Pancreas (tissue), 10 donors: ENCODE results near the gene CCR5AS.

Experiments
- ATAC-seq, 4 donors: fragments of 200-7000 bp; cut with Tn5 transposase; one replicate each; pipeline versions ENCODE4 v1.8.0 to v1.9.1; 2020; ENCODE audit warnings: mild to moderate bottlenecking in 4 of 4, moderate library complexity in 4 of 4
- DNase-seq, 6 donors: peaks; one replicate each; pipeline ENCODE4 v3.0.0-alpha.2; 2020
- FAIRE-seq: peaks from 2 replicates; lab custom pipeline; 2012; peaks lifted over from hg19 to GRCh38; lab: Jason Lieb, UNC
- H3K27ac ChIP-seq, 4 donors: fragments of 200-600 bp; sonication (generic); 1 replicate in 3 of 4; 2 replicates in 1 of 4; pipeline versions ENCODE4 v1.5.0 to v1.8.0; 2020
- H3K27me3 ChIP-seq, 4 donors: fragments of 200-600 bp; one replicate each; pipeline ENCODE4 v1.8.0; 2021
- H3K36me3 ChIP-seq, 3 donors: fragments of 200-600 bp; sonication (generic) in 1 of 3; one replicate each; pipeline versions ENCODE4 v1.5.0 to v1.8.0; 2020 to 2021
- H3K4me1 ChIP-seq, 3 donors: fragments of 200-600 bp; one replicate each; pipeline ENCODE4 v1.8.0; 2021
- H3K4me3 ChIP-seq, 4 donors: fragments of 200-600 bp; sonication (generic) in 2 of 4; one replicate each; pipeline versions ENCODE4 v1.5.0 to v1.8.0; 2020 to 2021
- H3K9me3 ChIP-seq, 4 donors: fragments of 200-600 bp; one replicate each; pipeline ENCODE4 v1.8.0; 2021
- WGBS, 2 donors: extraction: QIAGEN DNeasy Blood & Tissue Kit; methylation state at CpG; one replicate each; pipeline ENCODE4 v1.1.7; 2013; 5-methylcytosine and 5-hydroxymethylcytosine counted together
- intact Hi-C, 3 donors: fragments of 100-400 bp; cut with DNase I; formaldehyde crosslinking; loops; one replicate each; pipeline versions ENCODE4 v1.11.1 to v1.14.2; 2022
- TF ChIP-seq, protein P1 (sequence below), 4 donors: fragments of 200-600 bp; sonication (generic) in 3 of 4; IDR thresholded peaks; one replicate each; pipeline versions ENCODE4 v1.5.0 to v1.8.0; 2021; ENCODE audit warnings: antibody characterized with exemption in 4 of 4
- donor health status: healthy with polysubstance abuse.
- donor health status: DM: no; HTN: no; CAD: no; lungs with moderate emphysema.
- donor health status: DM: no; HTN: no; CAD: no.
- donor health status: control.
- donor health status: control.
- donor health status: Bipolar disorder and iron deficiency.
- donor health status: DM: yes; HTN: yes; CAD: no.
- donor health status: DM: no; HTN: no; CAD: no.
- donor health status: DM: no; HTN: no; CAD: no.
- donor health status: DM: yes; HTN: yes; CAD: no.

Gene CCR5AS

DNA sequence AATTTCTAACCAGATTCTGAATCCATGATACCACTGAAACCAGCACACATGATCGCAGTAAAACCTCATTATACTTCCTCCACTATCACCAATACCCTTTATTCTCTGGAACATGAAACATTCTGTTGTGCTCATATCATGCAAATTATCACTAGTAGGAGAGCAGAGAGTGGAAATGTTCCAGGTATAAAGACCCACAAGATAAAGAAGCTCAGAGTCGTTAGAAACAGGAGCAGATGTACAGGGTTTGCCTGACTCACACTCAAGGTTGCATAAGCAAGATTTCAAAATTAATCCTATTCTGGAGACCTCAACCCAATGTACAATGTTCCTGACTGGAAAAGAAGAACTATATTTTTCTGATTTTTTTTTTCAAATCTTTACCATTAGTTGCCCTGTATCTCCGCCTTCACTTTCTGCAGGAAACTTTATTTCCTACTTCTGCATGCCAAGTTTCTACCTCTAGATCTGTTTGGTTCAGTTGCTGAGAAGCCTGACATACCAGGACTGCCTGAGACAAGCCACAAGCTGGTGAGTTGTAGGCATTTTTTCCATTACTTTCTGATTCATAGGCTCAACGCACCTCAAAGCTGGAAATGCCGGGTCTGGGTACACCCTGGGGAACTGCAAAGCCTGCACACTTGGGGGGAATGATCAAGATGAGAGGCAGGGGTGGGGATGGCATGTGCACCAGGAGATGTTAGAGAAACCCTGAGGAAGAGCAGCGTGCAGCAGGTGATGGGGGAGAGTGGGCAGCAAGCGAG, 53.0 kb downstream of the CCR5AS start, which contains the start of gene CCR2:
Gene CCR2 (plus strand): TSS at position 465 of the 764 bp plus-strand sequence. CDS start 3,417 bp downstream, outside the sequence.
- Histone ChIP-seq H3K27me3 (peaks cover 0 to 6% (median 0%) of the 10 kb centered on the region in 4 donors), H3K36me3 (no peaks in the 10 kb centered on the region), H3K4me1 (no peaks in the 10 kb centered on the region), H3K9me3 (no peaks in the 10 kb centered on the region), H3K27ac (no peak within 1 kb of the TSS), H3K4me3 (no peak within 1 kb of the TSS)
- intact Hi-C loops: no loop called here
- TF ChIP-seq, protein P1, sequence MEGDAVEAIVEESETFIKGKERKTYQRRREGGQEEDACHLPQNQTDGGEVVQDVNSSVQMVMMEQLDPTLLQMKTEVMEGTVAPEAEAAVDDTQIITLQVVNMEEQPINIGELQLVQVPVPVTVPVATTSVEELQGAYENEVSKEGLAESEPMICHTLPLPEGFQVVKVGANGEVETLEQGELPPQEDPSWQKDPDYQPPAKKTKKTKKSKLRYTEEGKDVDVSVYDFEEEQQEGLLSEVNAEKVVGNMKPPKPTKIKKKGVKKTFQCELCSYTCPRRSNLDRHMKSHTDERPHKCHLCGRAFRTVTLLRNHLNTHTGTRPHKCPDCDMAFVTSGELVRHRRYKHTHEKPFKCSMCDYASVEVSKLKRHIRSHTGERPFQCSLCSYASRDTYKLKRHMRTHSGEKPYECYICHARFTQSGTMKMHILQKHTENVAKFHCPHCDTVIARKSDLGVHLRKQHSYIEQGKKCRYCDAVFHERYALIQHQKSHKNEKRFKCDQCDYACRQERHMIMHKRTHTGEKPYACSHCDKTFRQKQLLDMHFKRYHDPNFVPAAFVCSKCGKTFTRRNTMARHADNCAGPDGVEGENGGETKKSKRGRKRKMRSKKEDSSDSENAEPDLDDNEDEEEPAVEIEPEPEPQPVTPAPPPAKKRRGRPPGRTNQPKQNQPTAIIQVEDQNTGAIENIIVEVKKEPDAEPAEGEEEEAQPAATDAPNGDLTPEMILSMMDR (IDR thresholded peaks at IDR 0.05): no peak
- DNase-seq (no peak), ATAC-seq (no peak), FAIRE-seq (no peak)
- 57 to 74% methylated on average over 7 of the region's 7 CpGs for WGBS, 2 donors

- DNase-seq (no peak), FAIRE-seq (no peak), ATAC-seq (no peak)
- no peaks in the 10 kb centered on the region for H3K36me3 ChIP-seq
- H3K4me3 ChIP-seq: no peak overlapping the region
- 60 to 71% methylated on average over 4 of the region's 4 CpGs for WGBS, 2 donors
- no peak overlapping the region for H3K27ac ChIP-seq
- intact Hi-C loops: no loop called here
- TF ChIP-seq, protein P1 (IDR thresholded peaks at IDR 0.05): no peak
- peaks cover 0 to 6% (median 0%) of the 10 kb centered on the region in 4 donors for H3K27me3 ChIP-seq
- H3K9me3 ChIP-seq: no peaks in the 10 kb centered on the region
- H3K4me1 ChIP-seq: no peaks in the 10 kb centered on the region
Measured at GRCh38 chr3:46353090-46353489, 53.8 kb downstream of the CCR5AS start.

- no peak for FAIRE-seq
- 72 to 84% methylated on average over 3 of the region's 3 CpGs for WGBS, 2 donors
Measured at GRCh38 chr3:46351646-46352045, 55.2 kb downstream of the CCR5AS start.

DNA sequence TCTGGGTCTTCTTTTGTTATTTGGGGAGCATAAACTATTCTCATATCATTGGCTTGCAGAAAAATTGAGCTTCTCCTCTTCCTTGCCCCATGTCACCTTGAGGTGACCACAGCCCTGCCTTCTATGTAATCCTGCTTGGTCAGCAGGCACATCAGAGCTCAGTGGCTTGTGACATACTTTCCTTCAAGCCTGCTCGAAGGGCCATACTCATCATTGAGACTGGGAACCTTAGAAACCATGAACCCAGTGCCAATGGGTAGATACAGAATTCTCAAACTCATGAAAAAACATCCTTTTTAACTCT, 56.7 kb downstream of the CCR5AS start:
- Histone ChIP-seq H3K27ac (no peak overlapping the region), H3K4me1 (no peaks in the 10 kb centered on the region), H3K4me3 (no peak overlapping the region), H3K9me3 (no peaks in the 10 kb centered on the region), H3K27me3 (peaks cover 0 to 6% (median 0%) of the 10 kb centered on the region in 4 donors), H3K36me3 (no peaks in the 10 kb centered on the region)
- intact Hi-C loops: no loop called here
- ATAC-seq (no peak), FAIRE-seq (no peak), DNase-seq (no peak)
- TF ChIP-seq, protein P1 (IDR thresholded peaks at IDR 0.05): no peak
- 50 to 54% methylated on average over 1 of the region's 1 CpG for WGBS, 2 donors

More at GRCh38 chr3:46351646-46352045, 55.2 kb downstream of the CCR5AS start:
- intact Hi-C loops: no loop called here
- ATAC-seq: no peak
- Histone ChIP-seq H3K9me3 (no peaks in the 10 kb centered on the region), H3K4me3 (no peak overlapping the region), H3K27ac (no peak overlapping the region), H3K27me3 (peaks cover 0 to 6% (median 0%) of the 10 kb centered on the region in 4 donors), H3K4me1 (no peaks in the 10 kb centered on the region), H3K36me3 (no peaks in the 10 kb centered on the region)
- DNase-seq: no peak
- TF ChIP-seq, protein P1 (IDR thresholded peaks at IDR 0.05): no peak
